ENCODE results near the gene TMEM19.

Gene TMEM19

GRCh38 chr12:71653137-71653536 is 32.7 kb upstream of the TMEM19 start:
- Mint-ChIP-seq H3K36me3 (ENCODE audit: low read depth) (peaks cover 23% of the 10 kb centered on the region), H3K9me3 (peaks cover 19% of the 10 kb centered on the region), H3K27ac (no peak overlapping the region), H3K27me3 (ENCODE audit: low read depth) (no peaks in the 10 kb centered on the region), H3K4me3 (no peak overlapping the region), H3K4me1 (no peaks in the 10 kb centered on the region)
- no peak for TF ChIP-seq CTCF (IDR thresholded peaks at IDR 0.05; ENCODE audit: unreplicated experiment in 3 of 3)

GRCh38 chr12:71654200-71654599 is 31.7 kb upstream of the TMEM19 start:
- Mint-ChIP-seq H3K27ac (no peak overlapping the region), H3K27me3 (ENCODE audit: low read depth) (no peaks in the 10 kb centered on the region), H3K4me1 (no peaks in the 10 kb centered on the region), H3K36me3 (ENCODE audit: low read depth) (peaks cover 32% of the 10 kb centered on the region), H3K9me3 (peaks cover 19% of the 10 kb centered on the region), H3K4me3 (no peak overlapping the region)
- no peak for TF ChIP-seq CTCF (IDR thresholded peaks at IDR 0.05; ENCODE audit: unreplicated experiment in 3 of 3)

- H3K36me3 Mint-ChIP-seq (ENCODE audit: low read depth) = peaks cover 28% of the 10 kb centered on the region
- TF ChIP-seq CTCF (IDR thresholded peaks at IDR 0.05; ENCODE audit: unreplicated experiment in 3 of 3) = no peak
- no peak overlapping the region for H3K27ac Mint-ChIP-seq
- no peaks in the 10 kb centered on the region for H3K27me3 Mint-ChIP-seq (ENCODE audit: low read depth)
- peaks cover 19% of the 10 kb centered on the region for H3K9me3 Mint-ChIP-seq
- no peaks in the 10 kb centered on the region for H3K4me1 Mint-ChIP-seq
- H3K4me3 Mint-ChIP-seq = no peak overlapping the region
Observed at GRCh38 chr12:71655495-71655894, 30.4 kb upstream of the TMEM19 start.

GRCh38 chr12:71655907-71656306 is 30.0 kb upstream of the TMEM19 start:
- Mint-ChIP-seq H3K27ac (no peak overlapping the region), H3K4me3 (no peak overlapping the region), H3K4me1 (no peaks in the 10 kb centered on the region), H3K27me3 (ENCODE audit: low read depth) (no peaks in the 10 kb centered on the region), H3K9me3 (peaks cover 19% of the 10 kb centered on the region), H3K36me3 (ENCODE audit: low read depth) (peaks cover 28% of the 10 kb centered on the region)
- no peak for TF ChIP-seq CTCF (IDR thresholded peaks at IDR 0.05; ENCODE audit: unreplicated experiment in 3 of 3)

- no peaks in the 10 kb centered on the region for H3K27me3 Mint-ChIP-seq (ENCODE audit: low read depth)
- H3K36me3 Mint-ChIP-seq (ENCODE audit: low read depth) = peaks cover 28% of the 10 kb centered on the region
- H3K9me3 Mint-ChIP-seq = peaks cover 19% of the 10 kb centered on the region
- no peak overlapping the region for H3K4me3 Mint-ChIP-seq
- H3K27ac Mint-ChIP-seq = no peak overlapping the region
- peaks cover 3% of the 10 kb centered on the region for H3K4me1 Mint-ChIP-seq
- TF ChIP-seq CTCF (IDR thresholded peaks at IDR 0.05; ENCODE audit: unreplicated experiment in 3 of 3) = no peak
Observed at GRCh38 chr12:71656740-71657139, 29.1 kb upstream of the TMEM19 start.

GRCh38 chr12:71661977-71662530 is 23.8 kb upstream of the TMEM19 start:
- TF ChIP-seq CTCF (IDR thresholded peaks at IDR 0.05; ENCODE audit: unreplicated experiment in 3 of 3) = no peak
- no peaks in the 10 kb centered on the region for H3K27me3 Mint-ChIP-seq (ENCODE audit: low read depth)
- peaks cover 38% of the 10 kb centered on the region for H3K36me3 Mint-ChIP-seq (ENCODE audit: low read depth)
- H3K4me3 Mint-ChIP-seq = peak overlapping the region; percentile 94 to 98 (median 98)
- no peaks in the 10 kb centered on the region for H3K9me3 Mint-ChIP-seq
- H3K4me1 Mint-ChIP-seq = peaks cover 21% of the 10 kb centered on the region
- H3K27ac Mint-ChIP-seq = peak overlapping the region; percentile 96 to 99 (median 99)
